ENCODE data around the gene CRACDL. TPM values are rescaled to one million over a fixed set of nuclear protein-coding genes. Genes with fewer than 3 reads are reported as not detected.

Gene CRACDL
- total RNA-seq, 1 experiment from 2014 or later: not detected

DNA sequence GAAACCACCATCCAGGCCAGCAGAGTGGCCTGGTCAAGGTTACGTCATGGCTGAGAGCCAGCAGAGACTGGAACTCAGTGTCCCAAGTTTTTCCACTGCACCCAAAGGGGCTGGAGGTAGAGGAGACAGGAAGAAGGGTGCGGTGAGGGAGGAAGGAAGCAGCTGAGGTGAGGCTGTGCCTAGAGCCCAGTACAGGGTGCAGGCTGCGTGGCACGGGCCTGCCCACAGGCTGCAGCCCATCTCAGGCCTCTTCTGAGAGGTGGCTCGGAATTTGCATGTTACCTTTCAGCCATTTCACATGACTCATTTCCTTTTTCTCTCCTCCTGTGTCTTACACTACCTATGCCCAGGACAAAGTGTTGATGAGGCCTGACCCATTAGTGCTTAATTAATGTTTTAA, 191.4 kb downstream of the CRACDL start:
- Histone ChIP-seq H4K20me1 (ENCODE audit: low read length) (no peaks in the 10 kb centered on the region), H3K4me1 (ENCODE audit: insufficient read depth, low read length) (peaks cover 5% of the 10 kb centered on the region; the same call in 1 of the 2 replicates), H3K79me2 (ENCODE audit: low read length) (no peaks in the 10 kb centered on the region), H3K9me3 (ENCODE audit: low read length) (no peaks in the 10 kb centered on the region), H3K36me3 (ENCODE audit: low read depth, low read length) (no peaks in the 10 kb centered on the region), H3K9ac (ENCODE audit: low read length) (no peak overlapping the region), H3K4me3 (ENCODE audit: low read length) (no peak overlapping the region), H3K27me3 (ENCODE audit: low read length) (no peaks in the 10 kb centered on the region), H2AFZ (ENCODE audit: low read length) (no peak overlapping the region), H3K4me2 (ENCODE audit: low read length) (no peak overlapping the region), H3K27ac (ENCODE audit: low read length) (no peak overlapping the region), H3F3A (ENCODE audit: low read length, unreplicated experiment) (no peaks in the 10 kb centered on the region), H3K9me2 (replicated peaks; ENCODE audit: low read length) (no peaks in the 10 kb centered on the region)
- no TSS peak for BruUV-seq (replicated peaks)
- intact Hi-C loops (cut with micrococcal nuclease): no loop called here
- no peak for ATAC-seq
- CTCF ChIA-PET: no interaction called here
- TF ChIP-seq, protein P1, sequence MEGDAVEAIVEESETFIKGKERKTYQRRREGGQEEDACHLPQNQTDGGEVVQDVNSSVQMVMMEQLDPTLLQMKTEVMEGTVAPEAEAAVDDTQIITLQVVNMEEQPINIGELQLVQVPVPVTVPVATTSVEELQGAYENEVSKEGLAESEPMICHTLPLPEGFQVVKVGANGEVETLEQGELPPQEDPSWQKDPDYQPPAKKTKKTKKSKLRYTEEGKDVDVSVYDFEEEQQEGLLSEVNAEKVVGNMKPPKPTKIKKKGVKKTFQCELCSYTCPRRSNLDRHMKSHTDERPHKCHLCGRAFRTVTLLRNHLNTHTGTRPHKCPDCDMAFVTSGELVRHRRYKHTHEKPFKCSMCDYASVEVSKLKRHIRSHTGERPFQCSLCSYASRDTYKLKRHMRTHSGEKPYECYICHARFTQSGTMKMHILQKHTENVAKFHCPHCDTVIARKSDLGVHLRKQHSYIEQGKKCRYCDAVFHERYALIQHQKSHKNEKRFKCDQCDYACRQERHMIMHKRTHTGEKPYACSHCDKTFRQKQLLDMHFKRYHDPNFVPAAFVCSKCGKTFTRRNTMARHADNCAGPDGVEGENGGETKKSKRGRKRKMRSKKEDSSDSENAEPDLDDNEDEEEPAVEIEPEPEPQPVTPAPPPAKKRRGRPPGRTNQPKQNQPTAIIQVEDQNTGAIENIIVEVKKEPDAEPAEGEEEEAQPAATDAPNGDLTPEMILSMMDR (conservative IDR thresholded peaks at IDR 0.05; ENCODE audit: low read depth, low read length): no peak
- TF ChIP-seq EZH2 (IDR thresholded peaks at IDR 0.05; ENCODE audit: low read length, unreplicated experiment): no peak
- no peak for TF ChIP-seq EZH2phosphoT487 (IDR thresholded peaks at IDR 0.05; ENCODE audit: borderline replicate concordance, low read length)
- DNase-seq: no peak
- POLR2A ChIA-PET (ENCODE audit: unreplicated experiment): no interaction called here

Other genes starting within 250 kb of the CRACDL start
- gene MGAT4A, start 205.1 kb downstream of the CRACDL start, total RNA-seq (2014; rRNA removed): 1.7 and 6.1 TPM in 2 replicates
- gene C2orf15, start 205.5 kb upstream of the CRACDL start, total RNA-seq (2014; rRNA removed): 3.3 and 4.4 TPM in 2 replicates
- 3.6 and 8.9 TPM in 2 replicates for gene TSGA10, start 218.7 kb upstream of the CRACDL start, total RNA-seq (2014; rRNA removed)
- gene LIPT1, start 218.7 kb upstream of the CRACDL start, total RNA-seq (2014; rRNA removed): 6.7 and 8.7 TPM in 2 replicates
- 16.7 and 19.6 TPM in 2 replicates for gene MITD1, start 244.8 kb upstream of the CRACDL start, total RNA-seq (2014; rRNA removed)
- gene MRPL30, start 245.0 kb upstream of the CRACDL start, total RNA-seq (2014; rRNA removed): 39.7 and 42.8 TPM in 2 replicates

All from PC-3 (cell line).